Transverse colon (tissue), 4 donors: ENCODE results near the gene HOXA6. TPM values are rescaled to one million over a fixed set of nuclear protein-coding genes. Genes with fewer than 3 reads are reported as not detected.
A peak's percentile ranks its signal among the peaks of the same experiment; 100 is the strongest.

Experiments used
- DNase-seq: peaks from one replicate; pipeline ENCODE4 v3.0.0-alpha.2; 2019
- H3K27ac ChIP-seq, 4 donors: fragments of 200-600 bp; sonication (generic); 2 replicates each; pipeline ENCODE4 v1.5.1; 2016 to 2018; ENCODE audit warnings: inconsistent platforms in 4 of 4
- H3K27me3 ChIP-seq: fragments of 200-600 bp; sonication (generic); 2 replicates; pipeline ENCODE4 v1.5.1; 2017; ENCODE audit warnings: inconsistent platforms
- H3K36me3 ChIP-seq, 4 donors: fragments of 200-600 bp; sonication (generic); 2 replicates each; pipeline ENCODE4 v1.5.1; 2017 to 2019; ENCODE audit warnings: inconsistent platforms in 4 of 4
- H3K4me1 ChIP-seq, 4 donors: fragments of 200-600 bp; sonication (generic); 2 replicates each; pipeline ENCODE4 v1.5.1; 2017 to 2020; ENCODE audit warnings: inconsistent platforms in 4 of 4
- H3K4me3 ChIP-seq, 4 donors: fragments of 200-600 bp; sonication (generic); 1 replicate in 1 of 4; 2 replicates in 3 of 4; pipeline versions ENCODE4 v1.5.1 to v1.6.1; 2017 to 2019; ENCODE audit warnings: inconsistent platforms in 4 of 4
- H3K9me3 ChIP-seq, 2 donors: fragments of 200-600 bp; sonication (generic); 2 replicates each; pipeline ENCODE4 v1.5.1; 2017 to 2019; ENCODE audit warnings: inconsistent platforms in 2 of 2
- EP300 ChIP-seq: sonication (generic); formaldehyde crosslinking; IDR thresholded peaks from one replicate; pipeline ENCODE4 v1.6.1; 2017; ENCODE audit warnings: antibody characterized with exemption, low read depth
- POLR2A ChIP-seq: fragments of 450-650 bp; IDR thresholded peaks from one replicate; pipeline ENCODE4 v1.6.1; 2016; ENCODE audit warnings: antibody characterized with exemption, mild to moderate bottlenecking, moderate library complexity
- POLR2AphosphoS5 ChIP-seq, 3 donors: sonication (generic); formaldehyde crosslinking; IDR thresholded peaks; one replicate each; pipeline ENCODE4 v1.6.1; 2016; ENCODE audit warnings: antibody characterized with exemption in 3 of 3
- WGBS, 2 donors: methylation state at CpG; one replicate each; pipeline ENCODE4 v1.1.5; 2018; ENCODE audit warnings: low coverage in 1 of 2; 5-methylcytosine and 5-hydroxymethylcytosine counted together
- in situ Hi-C, 4 donors: fragments of 200-750 bp; cut with MboI; loops; one replicate each; pipeline versions ENCODE4 v1.15.0 to v1.15.1; 2017; ENCODE audit warnings: low sequenced_read_pairs in 3 of 4, low pct_ligation_motif_present in 1 of 4, low pct_unique_long_range_greater_than_20kb in 1 of 4
- intact Hi-C: fragments of 100-400 bp; cut with DNase I; formaldehyde crosslinking; loops from one replicate; pipeline ENCODE4 v1.15.1; 2023; ENCODE audit warnings: low total_unique reads
- total RNA-seq, 4 donors: library from RNA; depleted of rRNA; stranded (reverse); fragments of >200 nt; gene quantifications; one replicate each; pipeline ENCODE4 v1.1.0, GENCODE V29; 2016
- TF ChIP-seq, protein P1 (sequence below), 5 experiments: fragments of 200-600 bp in 3 of 5; fragments of 450-650 bp in 2 of 5; sonication (generic) in 3 of 5; IDR thresholded peaks; 1 replicate in 2 of 5; 2 replicates in 3 of 5; pipeline ENCODE4 v1.5.1; 2016 to 2017; ENCODE audit warnings: antibody characterized with exemption in 5 of 5, inconsistent platforms in 3 of 5, mild to moderate bottlenecking in 2 of 5, moderate library complexity in 1 of 5

The HOXA6 gene
- total RNA-seq, 4 donors from 2014 or later, result 12.9 to 27.8 (median 17.3) TPM

DNA sequence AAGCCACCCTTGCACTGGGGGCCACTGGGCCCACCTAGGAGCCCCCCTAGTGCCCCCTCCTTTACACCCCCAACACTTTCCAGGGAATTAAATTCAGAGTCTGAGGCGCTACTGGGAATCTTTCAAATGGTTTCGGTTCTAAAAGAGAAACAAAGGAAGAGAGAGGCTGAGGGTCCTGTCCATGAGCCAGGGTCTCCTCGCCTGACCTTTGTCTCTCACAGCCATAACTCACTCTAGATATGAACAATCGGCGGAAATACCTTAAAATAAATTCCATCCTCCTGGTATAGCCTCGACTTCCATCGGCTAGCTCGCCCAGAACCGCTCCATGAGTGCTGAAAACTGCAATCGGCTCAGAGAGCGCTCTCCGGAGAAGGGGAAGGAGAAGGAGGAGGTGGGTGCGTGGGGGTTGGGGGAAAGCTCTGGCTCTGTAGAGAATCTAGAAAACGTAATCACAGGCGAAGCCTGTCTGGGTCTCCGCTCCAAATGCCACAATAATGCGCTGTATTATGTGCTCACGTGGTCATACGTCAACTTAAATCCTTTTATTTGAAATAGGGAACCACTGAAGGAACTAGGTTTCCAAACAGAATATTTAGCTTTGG is 29.6 kb downstream of the HOXA6 start:
- H3K36me3 ChIP-seq, result no peaks in the 10 kb centered on the region
- H3K27ac ChIP-seq, result peak overlapping the region; percentile 90 to 96 (median 92)
- no peaks in the 10 kb centered on the region for H3K27me3 ChIP-seq
- 45 to 77% methylated on average over 8 to 19 of the region's 19 CpGs for WGBS, 2 donors
- DNase-seq, result no peak
- no peaks in the 10 kb centered on the region for H3K9me3 ChIP-seq
- intact Hi-C loops, result no loop called here
- H3K4me1 ChIP-seq, result peaks cover 25 to 92% (median 73%) of the 10 kb centered on the region in 4 donors
- TF ChIP-seq, protein P1, sequence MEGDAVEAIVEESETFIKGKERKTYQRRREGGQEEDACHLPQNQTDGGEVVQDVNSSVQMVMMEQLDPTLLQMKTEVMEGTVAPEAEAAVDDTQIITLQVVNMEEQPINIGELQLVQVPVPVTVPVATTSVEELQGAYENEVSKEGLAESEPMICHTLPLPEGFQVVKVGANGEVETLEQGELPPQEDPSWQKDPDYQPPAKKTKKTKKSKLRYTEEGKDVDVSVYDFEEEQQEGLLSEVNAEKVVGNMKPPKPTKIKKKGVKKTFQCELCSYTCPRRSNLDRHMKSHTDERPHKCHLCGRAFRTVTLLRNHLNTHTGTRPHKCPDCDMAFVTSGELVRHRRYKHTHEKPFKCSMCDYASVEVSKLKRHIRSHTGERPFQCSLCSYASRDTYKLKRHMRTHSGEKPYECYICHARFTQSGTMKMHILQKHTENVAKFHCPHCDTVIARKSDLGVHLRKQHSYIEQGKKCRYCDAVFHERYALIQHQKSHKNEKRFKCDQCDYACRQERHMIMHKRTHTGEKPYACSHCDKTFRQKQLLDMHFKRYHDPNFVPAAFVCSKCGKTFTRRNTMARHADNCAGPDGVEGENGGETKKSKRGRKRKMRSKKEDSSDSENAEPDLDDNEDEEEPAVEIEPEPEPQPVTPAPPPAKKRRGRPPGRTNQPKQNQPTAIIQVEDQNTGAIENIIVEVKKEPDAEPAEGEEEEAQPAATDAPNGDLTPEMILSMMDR (IDR thresholded peaks at IDR 0.05), result no peak
- TF ChIP-seq POLR2AphosphoS5 (IDR thresholded peaks at IDR 0.05), result peak in 1 of 3 donors; percentile 19
- no peak for TF ChIP-seq POLR2A
- in situ Hi-C loops, result no loop called here
- peak overlapping the region; percentile 6 to 59 (median 26) for H3K4me3 ChIP-seq

DNA sequence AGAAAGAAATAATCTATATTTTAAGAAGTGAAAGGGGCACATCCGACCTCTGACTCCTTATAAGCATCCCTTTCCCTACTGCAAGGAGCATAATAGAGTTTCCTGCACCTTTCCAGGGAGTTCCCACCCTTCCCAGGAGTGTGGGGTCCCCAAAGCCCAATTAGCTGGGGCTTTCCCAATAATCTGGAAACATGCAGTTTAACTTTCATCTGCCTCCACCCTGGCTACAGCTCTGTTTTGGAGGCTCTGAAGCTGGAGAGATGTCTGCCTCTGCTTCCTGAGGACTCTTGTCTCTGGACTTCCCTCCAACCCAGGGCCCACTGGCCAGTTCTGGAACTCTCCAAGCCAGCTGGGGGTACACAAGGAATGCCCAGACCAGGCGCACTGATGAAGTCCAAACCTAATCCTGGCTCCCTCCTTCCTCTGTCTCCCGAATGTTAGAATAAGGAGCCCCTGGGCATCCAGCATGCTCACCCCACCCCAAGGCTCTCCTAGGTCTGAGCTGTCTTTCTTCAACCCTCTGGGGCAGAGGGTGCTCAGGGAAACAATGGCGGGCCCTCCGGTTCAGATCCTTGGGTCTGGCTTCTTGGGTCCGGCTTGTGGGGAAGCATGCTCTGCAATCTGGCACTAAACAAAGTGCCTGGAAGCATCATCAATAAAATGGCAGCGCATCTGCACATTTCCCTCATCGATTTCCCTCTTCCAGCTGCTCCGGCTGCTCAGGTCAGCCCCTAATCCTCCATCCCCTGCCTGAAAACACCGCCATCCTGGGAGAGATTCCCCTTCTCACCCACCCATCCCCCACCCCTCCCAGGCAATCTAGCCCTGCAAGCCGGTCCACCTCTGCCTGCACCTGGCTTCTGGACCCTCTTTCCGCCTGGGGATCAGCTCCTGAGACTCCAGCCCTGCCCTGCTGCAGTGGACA is 30.4 kb downstream of the HOXA6 start:
- Histone ChIP-seq H3K27me3 (no peaks in the 10 kb centered on the region), H3K36me3 (no peaks in the 10 kb centered on the region), H3K9me3 (no peaks in the 10 kb centered on the region), H3K4me1 (peaks cover 31 to 92% (median 79%) of the 10 kb centered on the region in 4 donors), H3K4me3 (peak overlapping the region in 3 of 4 donors; percentile 34 to 59 (median 43)), H3K27ac (peak overlapping the region; percentile 90 to 96 (median 92))
- in situ Hi-C loops (no loop called here), intact Hi-C loops (no loop called here)
- no peak for DNase-seq
- TF ChIP-seq EP300, result no peak
- TF ChIP-seq POLR2AphosphoS5 (IDR thresholded peaks at IDR 0.05), result no peak
- TF ChIP-seq, protein P1 (IDR thresholded peaks at IDR 0.05), result no peak
- no peak for TF ChIP-seq POLR2A
- WGBS, 2 donors, result 27 to 42% methylated on average over 3 to 12 of the region's 12 CpGs

DNA sequence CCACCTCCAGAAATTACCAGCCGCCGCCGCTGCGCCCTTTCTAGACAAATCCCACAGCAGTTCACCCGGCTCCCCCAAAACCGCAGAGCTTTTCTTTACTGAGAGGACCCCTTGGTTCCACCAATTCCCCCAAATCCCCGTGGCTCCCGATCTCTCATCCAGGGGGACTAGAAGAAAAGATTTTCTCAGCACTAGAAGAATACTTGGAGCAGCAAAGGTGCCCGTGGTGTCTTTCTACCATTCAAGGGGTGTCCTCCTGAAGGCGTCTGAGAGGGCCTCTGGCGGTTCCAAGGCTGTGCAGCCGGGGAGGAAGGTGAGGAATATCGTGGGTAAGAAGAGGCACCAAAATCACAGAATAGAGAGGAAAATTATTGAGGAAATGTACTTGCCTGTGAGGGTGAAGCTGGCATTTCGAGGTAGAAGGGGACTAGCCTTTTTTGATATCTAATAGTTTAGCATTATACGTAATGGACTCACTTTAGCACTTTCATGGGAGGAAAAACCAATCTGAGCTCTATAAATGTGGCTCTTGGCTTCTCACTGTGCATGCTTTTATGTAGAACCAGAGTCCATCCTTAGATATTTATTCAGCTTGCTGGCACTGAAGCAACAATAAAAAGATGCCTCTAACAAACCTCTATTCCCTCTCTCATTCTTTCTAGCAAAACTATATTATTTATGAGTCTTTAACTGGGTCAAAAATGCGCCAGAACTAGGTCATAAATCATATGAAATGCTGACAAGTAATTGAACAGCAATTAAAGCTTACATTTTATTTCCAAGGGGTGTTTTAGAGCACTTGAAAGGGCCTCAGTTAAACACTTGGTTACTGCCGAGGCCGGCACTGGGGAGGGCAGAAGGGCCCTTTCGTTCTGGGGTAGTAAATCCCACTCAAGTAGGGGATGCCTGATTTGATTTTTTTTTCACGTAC is 31.3 kb downstream of the HOXA6 start:
- no peaks in the 10 kb centered on the region for H3K36me3 ChIP-seq
- no peaks in the 10 kb centered on the region for H3K9me3 ChIP-seq
- no peaks in the 10 kb centered on the region for H3K27me3 ChIP-seq
- TF ChIP-seq, protein P1 (IDR thresholded peaks at IDR 0.05), result no peak
- TF ChIP-seq POLR2AphosphoS5 (IDR thresholded peaks at IDR 0.05), result peak in 1 of 3 donors; percentile 6
- H3K27ac ChIP-seq, result peak overlapping the region; percentile 90 to 96 (median 92)
- 32% methylated on average over 15 to 20 of the region's 20 CpGs for WGBS, 2 donors
- intact Hi-C loops, result no loop called here
- in situ Hi-C loops, result no loop called here
- DNase-seq, result no peak
- peaks cover 33 to 92% (median 80%) of the 10 kb centered on the region in 4 donors for H3K4me1 ChIP-seq
- H3K4me3 ChIP-seq, result peak overlapping the region; percentile 27 to 59 (median 38)
